GM12865 (cell line): Measurements from ENCODE around the gene UBE4B.
"Not testable (repeated sequence)": the region's sequence is repeated elsewhere in the genome, so short reads cannot be mapped to it uniquely, and the experiment has no call there.

Source experiments
- DNase-seq: peaks from one replicate; pipeline ENCODE4 v3.0.0; 2010; ENCODE audit warnings: low read depth
- H3K4me3 ChIP-seq: 2 replicates; pipeline ENCODE4 v1.5.1; 2011; ENCODE audit warnings: mild to moderate bottlenecking, low read depth, low read length, control low read depth
- CTCF ChIP-seq: IDR thresholded peaks from 2 replicates; pipeline ENCODE4 v1.5.1; 2011; ENCODE audit warnings: low read length, control low read depth, low read depth, inconsistent platforms; ENCODE audit not compliant: insufficient read depth; ENCODE audit errors: missing control alignments

UBE4B gene

GRCh38 chr1:10105484-10105883 is 72.7 kb downstream of the UBE4B start:
- H3K4me3 ChIP-seq, result no peak overlapping the region
- no peak for DNase-seq
- TF ChIP-seq CTCF, result no peak

- H3K4me3 ChIP-seq, result no peak overlapping the region
- no peak for TF ChIP-seq CTCF
- DNase-seq, result no peak
Measured at GRCh38 chr1:10106241-10106640, 73.5 kb downstream of the UBE4B start.

- H3K4me3 ChIP-seq, result no peak overlapping the region
- TF ChIP-seq CTCF, result no peak
- no peak for DNase-seq
Measured at GRCh38 chr1:10106756-10107475, 74.2 kb downstream of the UBE4B start.

GRCh38 chr1:10107476-10107847 is 74.7 kb downstream of the UBE4B start:
- H3K4me3 ChIP-seq, DNase-seq: not testable (repeated sequence)

- DNase-seq, result no peak
- TF ChIP-seq CTCF, result no peak
Measured at GRCh38 chr1:10108134-10108663, 75.4 kb downstream of the UBE4B start.

GRCh38 chr1:10108948-10109708 is 76.4 kb downstream of the UBE4B start:
- DNase-seq, result no peak
- H3K4me3 ChIP-seq, result no peak overlapping the region
- no peak for TF ChIP-seq CTCF

More at GRCh38 chr1:10108134-10108663, 75.4 kb downstream of the UBE4B start:
- H3K4me3 ChIP-seq, result no peak overlapping the region

GRCh38 chr1:10113501-10113900 is 80.7 kb downstream of the UBE4B start:
- no peak overlapping the region for H3K4me3 ChIP-seq
- no peak for TF ChIP-seq CTCF
- DNase-seq, result no peak
